Stimulated activated CD8-positive, alpha-beta memory T cell treated with anti-CD3 and anti-CD28 coated beads, Interleukin-15, amount 100 ng/mL, for 4 hours (primary cell): ENCODE results near the gene TNFRSF13B.
"Not testable (repeated sequence)": the region's sequence is repeated elsewhere in the genome, so short reads cannot be mapped to it uniquely, and the experiment has no call there.

Experiments used
- DNase-seq, 2 donors: peaks; one replicate each; pipeline ENCODE4 v3.0.0-alpha.2; 2020; ENCODE audit warnings: low read depth in 2 of 2

TNFRSF13B gene

DNA sequence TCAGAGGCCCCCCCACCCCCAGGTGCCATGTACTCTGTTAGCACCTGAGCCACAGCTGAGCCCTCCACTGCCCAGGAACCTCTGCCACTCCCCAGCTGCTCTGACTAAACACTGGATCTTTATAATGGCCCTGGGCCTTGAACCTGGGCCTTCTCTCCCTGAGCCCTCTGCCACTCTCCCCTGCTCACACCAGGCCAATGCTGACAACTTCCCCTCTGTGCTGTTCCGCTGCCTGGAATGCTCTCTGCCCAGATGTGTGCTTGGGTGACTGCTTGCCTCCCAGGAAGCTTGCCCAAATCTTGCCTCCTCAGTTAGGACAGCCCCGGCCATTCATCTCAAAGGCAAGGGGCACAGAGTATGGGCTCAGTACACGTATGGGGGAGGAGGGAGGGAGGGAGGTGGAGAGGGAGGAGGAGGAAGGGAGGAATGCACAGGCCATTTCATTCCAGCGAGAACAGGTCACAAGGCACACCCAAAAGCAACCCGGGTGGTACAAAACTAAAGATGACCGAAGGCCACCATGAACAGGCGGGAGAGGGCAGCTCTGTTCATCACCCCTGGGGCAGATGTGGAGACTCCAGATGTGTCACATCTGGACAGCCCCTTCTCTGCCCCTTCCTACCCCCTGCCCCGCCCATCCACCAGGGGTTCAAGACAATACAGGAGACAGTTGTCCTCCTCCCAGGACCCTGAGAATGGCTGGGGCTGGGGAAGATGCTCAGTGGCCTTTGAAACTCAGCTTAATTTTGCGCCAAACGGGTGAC is 15.3 kb upstream of the TNFRSF13B start:
- DNase-seq: no peak

GRCh38 chr17:16986391-16986790 is 14.5 kb upstream of the TNFRSF13B start:
- no peak for DNase-seq

- DNase-seq: no peak
Observed at GRCh38 chr17:16981928-16982327, 10.0 kb upstream of the TNFRSF13B start.

GRCh38 chr17:16980813-16981731 is 9.2 kb upstream of the TNFRSF13B start:
- DNase-seq: no peak

- no peak for DNase-seq
Observed at GRCh38 chr17:16980061-16980460, 8.1 kb upstream of the TNFRSF13B start.

- not testable (repeated sequence) for DNase-seq
Observed at GRCh38 chr17:16979237-16979823, 7.4 kb upstream of the TNFRSF13B start.

DNA sequence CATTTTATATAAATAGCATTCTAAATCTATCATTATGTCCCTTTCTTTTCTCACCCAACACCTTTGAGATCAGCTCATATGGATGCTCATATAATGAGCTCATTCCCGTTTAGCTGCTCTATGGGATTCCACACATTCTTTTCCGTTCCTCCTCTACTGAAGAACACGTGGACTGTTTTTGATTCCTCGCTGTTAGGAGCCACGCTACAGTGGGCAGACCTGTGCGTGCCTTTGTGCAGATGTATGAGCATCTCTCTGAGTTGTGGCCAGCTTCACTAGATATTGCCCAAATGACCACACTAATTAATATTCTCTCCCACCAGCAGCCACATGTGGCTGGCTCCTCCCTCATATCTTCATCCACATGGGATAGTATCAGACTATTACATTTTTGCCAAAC is 6.0 kb upstream of the TNFRSF13B start:
- DNase-seq: no peak

- DNase-seq: no peak
Observed at GRCh38 chr17:16976725-16977550, 5.0 kb upstream of the TNFRSF13B start.

DNA sequence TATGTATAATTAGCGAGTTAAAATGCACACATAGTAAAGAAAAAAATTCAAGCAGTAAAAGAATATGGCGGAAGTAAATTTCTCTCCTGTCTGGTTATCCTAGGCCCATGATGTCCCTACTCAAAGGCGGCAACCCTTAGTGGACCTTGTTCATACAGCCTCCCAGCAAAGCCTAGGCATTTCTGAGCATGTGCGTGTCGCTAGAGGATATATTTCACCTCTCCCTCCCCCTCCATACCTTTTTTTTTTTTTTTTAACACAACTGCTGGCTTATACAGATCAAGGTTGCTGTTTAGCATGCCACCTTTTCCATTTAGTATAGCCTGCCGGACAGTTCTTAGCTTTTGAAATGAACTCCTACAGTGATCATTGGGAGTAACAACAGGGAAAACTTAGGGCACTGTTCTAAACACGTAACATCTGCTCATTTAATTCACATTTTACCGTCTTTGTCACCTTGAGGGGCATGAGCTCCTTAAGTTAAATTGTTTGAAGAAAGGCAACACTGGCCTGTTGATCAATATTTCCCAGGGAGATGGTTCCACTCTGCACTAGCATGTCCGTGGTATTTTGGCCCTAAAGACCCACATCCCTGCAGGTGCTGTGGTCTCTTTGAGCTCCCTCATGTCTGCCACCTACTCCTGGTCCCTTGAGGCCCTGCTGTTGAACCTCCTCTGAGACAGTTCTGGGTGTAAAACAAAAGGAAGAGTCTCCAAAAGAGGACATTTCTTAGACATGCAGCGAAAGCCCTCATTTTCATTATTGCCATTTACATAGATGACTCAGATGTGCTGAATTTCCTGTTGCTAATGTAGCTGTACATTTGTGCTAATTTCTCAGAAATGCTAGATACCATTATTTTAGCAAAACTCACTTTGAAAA is 4.1 kb upstream of the TNFRSF13B start:
- DNase-seq: no peak

GRCh38 chr17:16975277-16975651 is 3.3 kb upstream of the TNFRSF13B start:
- no peak for DNase-seq

DNA sequence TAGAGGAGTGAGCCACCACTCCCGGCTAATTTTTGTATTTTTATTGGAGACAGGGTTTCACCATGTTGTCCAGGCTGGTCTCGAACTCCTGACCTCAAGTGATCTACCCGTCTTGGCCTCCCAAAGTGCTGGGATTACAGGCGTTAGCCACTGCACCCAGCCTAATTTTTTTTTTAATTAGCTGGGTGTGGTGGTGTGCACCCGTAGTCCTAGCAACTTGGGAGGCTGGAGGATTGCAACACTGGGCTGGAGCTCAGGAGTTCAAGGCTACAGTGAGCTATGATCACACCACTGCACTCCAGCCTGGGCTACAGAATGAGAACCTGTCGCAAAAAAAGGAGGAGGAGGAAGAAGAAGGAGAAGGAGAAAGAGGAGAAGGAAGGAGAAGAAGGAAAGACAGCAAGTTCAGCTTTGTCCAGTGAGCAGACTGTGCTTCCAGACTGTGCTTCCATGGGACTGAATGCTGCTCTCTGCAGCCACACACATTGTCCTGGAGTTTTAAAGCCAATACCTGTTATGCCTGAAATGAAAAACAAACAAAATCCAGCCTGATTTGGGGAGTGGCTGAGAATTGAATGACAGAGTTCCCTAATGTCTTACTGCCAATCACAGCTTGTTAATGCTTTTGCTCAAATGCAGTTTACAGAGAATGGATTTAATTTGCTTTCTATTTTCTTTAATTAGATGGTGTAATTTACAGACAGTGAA is 2.8 kb upstream of the TNFRSF13B start:
- DNase-seq: no peak

- DNase-seq: no peak
Observed at GRCh38 chr17:16973760-16974540, 2.0 kb upstream of the TNFRSF13B start.

GRCh38 chr17:16973043-16973442 is 1.1 kb upstream of the TNFRSF13B start:
- not testable (repeated sequence) for DNase-seq

DNA sequence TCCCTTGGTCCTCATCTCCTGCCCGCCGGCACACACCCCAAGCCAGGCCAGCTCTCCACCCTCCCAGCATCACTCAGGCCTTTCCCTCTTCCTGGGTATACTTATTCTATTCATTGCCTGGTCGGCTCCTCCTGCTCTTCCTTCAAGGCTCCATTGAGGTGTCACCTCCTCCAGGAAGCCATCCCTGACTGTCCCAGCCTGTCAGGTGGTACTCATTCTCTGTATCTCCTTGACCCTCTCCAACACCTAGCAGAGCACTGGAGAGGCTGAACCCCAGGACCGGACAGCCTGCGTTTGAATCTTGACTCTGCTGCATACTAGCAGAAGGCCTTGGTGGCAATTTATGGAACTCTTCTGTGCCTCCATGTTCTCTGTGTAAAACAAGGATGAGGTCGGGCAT is 428 bp upstream of the TNFRSF13B start:
- DNase-seq: no peak

- no peak for DNase-seq
Observed at GRCh38 chr17:16969931-16970906, 1.7 kb downstream of the TNFRSF13B start.

- no peak for DNase-seq
Observed at GRCh38 chr17:16968786-16969185, 3.1 kb downstream of the TNFRSF13B start.

GRCh38 chr17:16962804-16963203 is 9.1 kb downstream of the TNFRSF13B start:
- DNase-seq: no peak

DNA sequence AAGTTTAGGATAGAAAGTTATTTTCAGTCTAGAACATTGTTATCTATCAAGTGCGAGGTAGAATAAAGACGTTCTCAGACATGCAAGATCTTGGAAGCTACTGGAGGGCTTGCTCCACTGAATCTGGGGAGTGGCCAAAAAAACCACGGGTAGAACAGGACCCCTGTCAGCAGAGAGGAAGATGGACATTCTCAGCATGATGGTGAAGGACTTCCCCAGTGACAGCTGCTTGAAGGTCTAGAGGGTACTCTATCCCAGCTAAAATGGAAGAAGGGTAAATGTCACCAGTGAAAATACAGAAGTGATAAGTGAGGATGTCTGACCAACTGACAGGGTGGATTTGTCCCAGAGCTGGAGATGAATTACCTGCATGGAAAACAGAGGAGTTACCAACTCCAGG is 10.1 kb downstream of the TNFRSF13B start:
- DNase-seq: no peak
